DOHH2 (cell line): ENCODE data around the gene RNF112.

Source experiments
- H3F3A ChIP-seq: fragments of 200-600 bp; sonication (generic), shearing (Covaris generic); 2 replicates; pipeline ENCODE4 v1.6.0; 2016; ENCODE audit warnings: antibody characterized with exemption, mild to moderate bottlenecking; ENCODE audit not compliant: control insufficient read depth, insufficient read depth
- H3K27ac ChIP-seq: fragments of 200-600 bp; sonication (generic); 2 replicates; pipeline ENCODE4 v1.5.1; 2014; ENCODE audit warnings: low read depth, mild to moderate bottlenecking, low read length, moderate library complexity
- H3K27me3 ChIP-seq: fragments of 200-600 bp; sonication (generic); 2 replicates; pipeline ENCODE4 v1.6.1; 2014; ENCODE audit warnings: mild to moderate bottlenecking, low read length, mixed read lengths; ENCODE audit not compliant: control insufficient read depth
- H3K36me3 ChIP-seq: fragments of 200-600 bp; sonication (generic); 2 replicates; pipeline ENCODE4 v1.6.1; 2014; ENCODE audit warnings: mild to moderate bottlenecking, low read length, moderate library complexity, mixed read lengths; ENCODE audit not compliant: control insufficient read depth
- H3K4me1 ChIP-seq: fragments of 200-600 bp; sonication (generic); 2 replicates; pipeline ENCODE4 v1.6.1; 2014; ENCODE audit warnings: mild to moderate bottlenecking, low read length, mixed read lengths; ENCODE audit not compliant: control insufficient read depth
- H3K4me2 ChIP-seq: fragments of 200-600 bp; sonication (generic); 2 replicates; pipeline ENCODE4 v1.6.0; 2014; ENCODE audit warnings: mild to moderate bottlenecking, low read length, moderate library complexity
- H3K4me3 ChIP-seq: fragments of 200-600 bp; sonication (generic); 2 replicates; pipeline ENCODE4 v1.5.1; 2014; ENCODE audit warnings: mild to moderate bottlenecking, low read length, mixed read lengths
- H3K79me2 ChIP-seq: fragments of 200-600 bp; sonication (generic); 2 replicates; pipeline ENCODE4 v1.6.1; 2014; ENCODE audit warnings: mild to moderate bottlenecking, low read length, mixed read lengths; ENCODE audit not compliant: control insufficient read depth
- H3K9me2 ChIP-seq: fragments of 200-600 bp; sonication (generic); replicated peaks from 2 replicates; pipeline ENCODE4 v1.6.1; 2014; ENCODE audit warnings: mild to moderate bottlenecking, low read length, mixed read lengths; ENCODE audit not compliant: control insufficient read depth
- H3K9me3 ChIP-seq: fragments of 200-600 bp; sonication (generic); 2 replicates; pipeline ENCODE4 v1.6.1; 2014; ENCODE audit warnings: antibody characterized with exemption, low read length, mixed read lengths; ENCODE audit not compliant: control insufficient read depth, insufficient read depth
- H4K20me1 ChIP-seq: fragments of 200-600 bp; sonication (generic); 2 replicates; pipeline ENCODE4 v1.6.0; 2014; ENCODE audit warnings: low read depth, mild to moderate bottlenecking, antibody characterized with exemption, low read length, moderate library complexity; ENCODE audit not compliant: control insufficient read depth, insufficient read depth
- CTCF ChIP-seq: fragments of 200-600 bp; sonication (generic); IDR thresholded peaks from one replicate; pipeline ENCODE4 v1.5.1; 2014; ENCODE audit warnings: antibody characterized with exemption, mild to moderate bottlenecking, low read depth, low read length; ENCODE audit not compliant: poor library complexity, severe bottlenecking
- EZH2phosphoT487 ChIP-seq: fragments of 200-600 bp; sonication (generic); IDR thresholded peaks from 2 replicates; pipeline ENCODE4 v1.6.1; 2017; ENCODE audit warnings: borderline replicate concordance, mild to moderate bottlenecking, antibody characterized with exemption, low read length, moderate library complexity, mixed read lengths

RNF112 gene

GRCh38 chr17:19378416-19379360 lies 32.3 kb upstream of the RNF112 start, which contains the start of gene MAPK7:
Gene MAPK7 (plus strand): TSS chr17:19378498. CDS start chr17:19378901, 403 bp downstream.
- peak within 1 kb of the TSS; percentile 84 for H3K4me2 ChIP-seq
- peaks cover 30% of the 10 kb centered on the region for H3K36me3 ChIP-seq
- peaks cover 9% of the 10 kb centered on the region for H3K4me1 ChIP-seq
- H4K20me1 ChIP-seq, result no peaks in the 10 kb centered on the region
- H3K27ac ChIP-seq, result peak within 1 kb of the TSS; percentile 71
- H3K4me3 ChIP-seq, result peak within 1 kb of the TSS; percentile 88
- TF ChIP-seq EZH2phosphoT487, result no peak
- TF ChIP-seq CTCF, result no peak
- no peaks in the 10 kb centered on the region for H3K9me3 ChIP-seq
- H3K9me2 ChIP-seq, result no peaks in the 10 kb centered on the region
- peaks cover 11% of the 10 kb centered on the region for H3F3A ChIP-seq
- H3K27me3 ChIP-seq, result no peaks in the 10 kb centered on the region
- peaks cover 14% of the 10 kb centered on the region for H3K79me2 ChIP-seq

- Histone ChIP-seq H3K27ac (no peak overlapping the region), H4K20me1 (no peaks in the 10 kb centered on the region), H3K27me3 (no peaks in the 10 kb centered on the region), H3K4me2 (peak overlapping the region; percentile 84), H3F3A (peaks cover 8% of the 10 kb centered on the region), H3K9me2 (no peaks in the 10 kb centered on the region), H3K4me3 (peak overlapping the region; percentile 88), H3K9me3 (no peaks in the 10 kb centered on the region), H3K36me3 (peaks cover 30% of the 10 kb centered on the region), H3K79me2 (peaks cover 14% of the 10 kb centered on the region), H3K4me1 (peaks cover 9% of the 10 kb centered on the region)
- TF ChIP-seq CTCF (no peak), EZH2phosphoT487 (no peak)
Observed at GRCh38 chr17:19379361-19380065, 31.5 kb upstream of the RNF112 start.

GRCh38 chr17:19380481-19381301 lies 30.3 kb upstream of the RNF112 start:
- Histone ChIP-seq H4K20me1 (no peaks in the 10 kb centered on the region), H3K27me3 (no peaks in the 10 kb centered on the region), H3K36me3 (peaks cover 30% of the 10 kb centered on the region), H3K9me2 (no peaks in the 10 kb centered on the region), H3K27ac (no peak overlapping the region), H3F3A (peaks cover 6% of the 10 kb centered on the region), H3K4me2 (no peak overlapping the region), H3K4me3 (no peak overlapping the region), H3K79me2 (peaks cover 14% of the 10 kb centered on the region), H3K9me3 (no peaks in the 10 kb centered on the region), H3K4me1 (peaks cover 9% of the 10 kb centered on the region)
- no peak for TF ChIP-seq EZH2phosphoT487
- TF ChIP-seq CTCF, result no peak
